PFSK-1 (cell line): ENCODE results near the gene ZNF571.

Experiments
- FOXP2 ChIP-seq: optimal IDR thresholded peaks from 2 replicates; pipeline ENCODE3; 2011; ENCODE audit warnings: borderline replicate concordance, control low read depth, inconsistent platforms; ENCODE audit not compliant: insufficient read depth; ENCODE audit errors: extremely low read length, extremely low read depth
- POLR2AphosphoS5 ChIP-seq: IDR thresholded peaks from 2 replicates; pipeline ENCODE4 v1.6.1; 2012; ENCODE audit warnings: low read depth, mild to moderate bottlenecking, control low read depth, low read length, moderate library complexity
- REST ChIP-seq, 2 experiments: IDR thresholded peaks; 2 replicates each; pipeline versions ENCODE4 v1.6.1 to v1.8.0; 2011 to 2012; ENCODE audit warnings: low read depth in 2 of 2, low read length in 2 of 2, control low read depth in 1 of 2, inconsistent platforms in 1 of 2, mild to moderate bottlenecking in 1 of 2, moderate library complexity in 1 of 2; ENCODE audit not compliant: insufficient read depth in 1 of 2
- SIN3A ChIP-seq: IDR thresholded peaks from 2 replicates; pipeline ENCODE4 v1.6.1; 2012; ENCODE audit warnings: mild to moderate bottlenecking, low read length, moderate library complexity, borderline replicate concordance; ENCODE audit not compliant: insufficient read depth
- TAF1 ChIP-seq: IDR thresholded peaks from 2 replicates; pipeline ENCODE4 v1.6.1; 2012; ENCODE audit warnings: low read length, control low read depth, borderline replicate concordance; ENCODE audit not compliant: insufficient read depth

- TF ChIP-seq REST (IDR thresholded peaks at IDR 0.05; ENCODE audit: insufficient read depth in 1 of 2, low read depth in 2 of 2, low read length in 2 of 2) (no peak), TAF1 (no peak), POLR2AphosphoS5 (no peak), SIN3A (no peak), FOXP2 (no peak)
Measured at GRCh38 chr19:37572203-37572602, 22.4 kb downstream of the ZNF571 start.
